ENCODE results near the gene EFR3B. TPM values are rescaled to one million over a fixed set of nuclear protein-coding genes. Genes with fewer than 3 reads are reported as not detected.

EFR3B gene
- total and polyA plus RNA-seq, 3 experiments from 2014 or later: 0.16 to 0.27 (median 0.20) TPM

- POLR2A ChIA-PET: no interaction called here
- H3K27ac ChIP-seq (ENCODE audit: low read depth, low read length): no peak overlapping the region
- H3K4me1 Mint-ChIP-seq: peaks cover 12 to 31% (median 16%) of the 10 kb centered on the region in 3 donors
- peaks cover 0 to 2% (median 0%) of the 10 kb centered on the region in 5 donors for H3K9me3 Mint-ChIP-seq
- peaks cover 15% of the 10 kb centered on the region for H3K27me3 ChIP-seq (ENCODE audit: insufficient read depth, low read length, poor library complexity, severe bottlenecking)
- DNase-seq: peak in 3 of 5 donors; percentile 29 to 63 (median 31)
- H3K4me3 ChIP-seq (ENCODE audit: low read length): no peak overlapping the region
- H3K27ac Mint-ChIP-seq: no peak overlapping the region
- CTCF ChIA-PET: interaction anchor here (0.7 to 1.8 kb wide), 10 partner anchors 11 to 364 kb away, joined by 3 to 11 read pairs (median 4); no protein-coding TSS in a partner anchor
- H3K27me3 Mint-ChIP-seq: peaks cover 36 to 46% of the 10 kb centered on the region in 2 donors
- H3K36me3 Mint-ChIP-seq: peaks cover 0 to 3% (median 0%) of the 10 kb centered on the region in 3 donors
- peak overlapping the region in 2 of 7 donors; percentile 20 to 36 for H3K4me3 Mint-ChIP-seq
- no peaks in the 10 kb centered on the region for H3K36me3 ChIP-seq (ENCODE audit: insufficient read depth, low read length)
- H3K4me1 ChIP-seq (ENCODE audit: insufficient read depth, low read length): peaks cover 11% of the 10 kb centered on the region
- H3K9me3 ChIP-seq (ENCODE audit: low read length): no peaks in the 10 kb centered on the region
These were observed 124.4 kb downstream of the EFR3B start for GRCh38 chr2:25165992-25166875.

- no peaks in the 10 kb centered on the region for H3K36me3 ChIP-seq (ENCODE audit: insufficient read depth, low read length)
- peak within 1 kb of the TSS; percentile 18 for H3K4me3 ChIP-seq (ENCODE audit: low read length)
- Mint-ChIP-seq H3K4me1 (peaks cover 12 to 25% (median 14%) of the 10 kb centered on the region in 3 donors), H3K36me3 (no peaks in the 10 kb centered on the region), H3K27me3 (peaks cover 48 to 58% of the 10 kb centered on the region in 2 donors), H3K27ac (peak within 1 kb of the TSS in 1 of 8 donors; percentile 71), H3K4me3 (peak within 1 kb of the TSS; percentile 39 to 82 (median 71)), H3K9me3 (peaks cover 0 to 2% (median 0%) of the 10 kb centered on the region in 5 donors)
- ChIA-PET POLR2A (interaction anchor here (1.4 kb wide), 1 partner anchor 126 kb away, joined by 3 read pairs; no protein-coding TSS in a partner anchor), CTCF (interaction anchor here (0.7 to 1.2 kb wide), 3 partner anchors 28 to 1132 kb away, joined by 3 read pairs; no protein-coding TSS in a partner anchor)
- H3K9me3 ChIP-seq (ENCODE audit: low read length): no peaks in the 10 kb centered on the region
- no peak within 1 kb of the TSS for H3K27ac ChIP-seq (ENCODE audit: low read depth, low read length)
- DNase-seq: peak in 2 of 5 donors; percentile 21 to 40
- H3K27me3 ChIP-seq (ENCODE audit: insufficient read depth, low read length, poor library complexity, severe bottlenecking): peaks cover 15% of the 10 kb centered on the region
- peaks cover 11% of the 10 kb centered on the region for H3K4me1 ChIP-seq (ENCODE audit: insufficient read depth, low read length)
These were observed 126.6 kb downstream of the EFR3B start, which contains the start of gene POMC for GRCh38 chr2:25168256-25169072. Gene POMC, minus strand, starts transcription at chr2:25168580. Its CDS starts 3,808 bp downstream, at chr2:25164772.

- peak overlapping the region; percentile 18 for H3K4me3 ChIP-seq (ENCODE audit: low read length)
- DNase-seq: no peak
These were observed 127.2 kb downstream of the EFR3B start for GRCh38 chr2:25169073-25169470.

GRCh38 chr2:25170888-25171287 is 129.0 kb downstream of the EFR3B start:
- ChIA-PET CTCF (no interaction called here), POLR2A (no interaction called here)
- Mint-ChIP-seq H3K9me3 (peaks cover 0 to 2% (median 0%) of the 10 kb centered on the region in 5 donors), H3K36me3 (no peaks in the 10 kb centered on the region), H3K4me3 (no peak overlapping the region), H3K4me1 (peaks cover 12 to 21% (median 13%) of the 10 kb centered on the region in 3 donors), H3K27me3 (peaks cover 52 to 66% of the 10 kb centered on the region in 2 donors), H3K27ac (no peak overlapping the region)
- Histone ChIP-seq H3K36me3 (ENCODE audit: insufficient read depth, low read length) (no peaks in the 10 kb centered on the region), H3K9me3 (ENCODE audit: low read length) (no peaks in the 10 kb centered on the region), H3K4me3 (ENCODE audit: low read length) (no peak overlapping the region), H3K4me1 (ENCODE audit: insufficient read depth, low read length) (peaks cover 8% of the 10 kb centered on the region), H3K27ac (ENCODE audit: low read depth, low read length) (no peak overlapping the region), H3K27me3 (ENCODE audit: insufficient read depth, low read length, poor library complexity, severe bottlenecking) (peaks cover 15% of the 10 kb centered on the region)
- no peak for DNase-seq

More at GRCh38 chr2:25169073-25169470, 127.2 kb downstream of the EFR3B start:
- Histone ChIP-seq H3K36me3 (ENCODE audit: insufficient read depth, low read length) (no peaks in the 10 kb centered on the region), H3K27me3 (ENCODE audit: insufficient read depth, low read length, poor library complexity, severe bottlenecking) (peaks cover 15% of the 10 kb centered on the region), H3K9me3 (ENCODE audit: low read length) (no peaks in the 10 kb centered on the region), H3K27ac (ENCODE audit: low read depth, low read length) (no peak overlapping the region), H3K4me1 (ENCODE audit: insufficient read depth, low read length) (peaks cover 11% of the 10 kb centered on the region)
- CTCF ChIA-PET: interaction anchor here (1.1 kb wide), 1 partner anchor 27 kb away, joined by 3 read pairs; no protein-coding TSS in a partner anchor
- H3K27me3 Mint-ChIP-seq: peaks cover 46 to 61% of the 10 kb centered on the region in 2 donors
- peaks cover 0 to 2% (median 0%) of the 10 kb centered on the region in 5 donors for H3K9me3 Mint-ChIP-seq
- H3K36me3 Mint-ChIP-seq: no peaks in the 10 kb centered on the region
- H3K4me1 Mint-ChIP-seq: peaks cover 12 to 25% (median 14%) of the 10 kb centered on the region in 3 donors
- POLR2A ChIA-PET: no interaction called here
- H3K4me3 Mint-ChIP-seq: peak overlapping the region; percentile 39 to 73 (median 65)
- peak overlapping the region in 1 of 8 donors; percentile 71 for H3K27ac Mint-ChIP-seq

GRCh38 chr2:25173719-25174118 is 131.8 kb downstream of the EFR3B start:
- H3K27ac Mint-ChIP-seq: no peak overlapping the region
- H3K4me1 Mint-ChIP-seq: peaks cover 4 to 5% (median 4%) of the 10 kb centered on the region in 3 donors
- DNase-seq: no peak
- Histone ChIP-seq H3K27me3 (ENCODE audit: insufficient read depth, low read length, poor library complexity, severe bottlenecking) (peaks cover 12% of the 10 kb centered on the region), H3K27ac (ENCODE audit: low read depth, low read length) (no peak overlapping the region), H3K9me3 (ENCODE audit: low read length) (no peaks in the 10 kb centered on the region), H3K4me3 (ENCODE audit: low read length) (no peak overlapping the region), H3K36me3 (ENCODE audit: insufficient read depth, low read length) (no peaks in the 10 kb centered on the region), H3K4me1 (ENCODE audit: insufficient read depth, low read length) (peaks cover 3% of the 10 kb centered on the region)
- CTCF ChIA-PET: no interaction called here
- H3K9me3 Mint-ChIP-seq: peaks cover 0 to 2% (median 0%) of the 10 kb centered on the region in 5 donors
- no peaks in the 10 kb centered on the region for H3K36me3 Mint-ChIP-seq
- peaks cover 41 to 63% of the 10 kb centered on the region in 2 donors for H3K27me3 Mint-ChIP-seq
- H3K4me3 Mint-ChIP-seq: no peak overlapping the region
- POLR2A ChIA-PET: no interaction called here

GRCh38 chr2:25174192-25174861 is 132.5 kb downstream of the EFR3B start:
- no peak for DNase-seq
- ChIA-PET CTCF (no interaction called here), POLR2A (no interaction called here)
- peaks cover 0 to 2% (median 0%) of the 10 kb centered on the region in 5 donors for H3K9me3 Mint-ChIP-seq
- H3K36me3 Mint-ChIP-seq: no peaks in the 10 kb centered on the region
- H3K9me3 ChIP-seq (ENCODE audit: low read length): no peaks in the 10 kb centered on the region
- no peak overlapping the region for H3K4me3 Mint-ChIP-seq
- H3K4me1 ChIP-seq (ENCODE audit: insufficient read depth, low read length): no peaks in the 10 kb centered on the region
- no peaks in the 10 kb centered on the region for H3K36me3 ChIP-seq (ENCODE audit: insufficient read depth, low read length)
- peaks cover 6% of the 10 kb centered on the region for H3K27me3 ChIP-seq (ENCODE audit: insufficient read depth, low read length, poor library complexity, severe bottlenecking)
- no peak overlapping the region for H3K27ac Mint-ChIP-seq
- peaks cover 35 to 57% of the 10 kb centered on the region in 2 donors for H3K27me3 Mint-ChIP-seq
- H3K4me3 ChIP-seq (ENCODE audit: low read length): no peak overlapping the region
- no peaks in the 10 kb centered on the region for H3K4me1 Mint-ChIP-seq
- H3K27ac ChIP-seq (ENCODE audit: low read depth, low read length): no peak overlapping the region

- no peak overlapping the region for H3K27ac Mint-ChIP-seq
These were observed 134.3 kb downstream of the EFR3B start for GRCh38 chr2:25176138-25176537.

More at GRCh38 chr2:25176138-25176537, 134.3 kb downstream of the EFR3B start:
- POLR2A ChIA-PET: no interaction called here
- Mint-ChIP-seq H3K4me1 (no peaks in the 10 kb centered on the region), H3K4me3 (no peak overlapping the region), H3K9me3 (no peaks in the 10 kb centered on the region), H3K27me3 (peaks cover 22 to 40% of the 10 kb centered on the region in 2 donors), H3K36me3 (no peaks in the 10 kb centered on the region)
- no peak for DNase-seq
- CTCF ChIA-PET: no interaction called here
- Histone ChIP-seq H3K4me3 (ENCODE audit: low read length) (no peak overlapping the region), H3K36me3 (ENCODE audit: insufficient read depth, low read length) (no peaks in the 10 kb centered on the region), H3K9me3 (ENCODE audit: low read length) (no peaks in the 10 kb centered on the region), H3K27me3 (ENCODE audit: insufficient read depth, low read length, poor library complexity, severe bottlenecking) (no peaks in the 10 kb centered on the region), H3K4me1 (ENCODE audit: insufficient read depth, low read length) (no peaks in the 10 kb centered on the region), H3K27ac (ENCODE audit: low read depth, low read length) (no peak overlapping the region)
